AG09319 (cell line): ENCODE measurements around the gene KIF9.

Experiments used
- DNase-seq: peaks from one replicate; pipeline ENCODE4 v3.0.0-alpha.2; 2010; ENCODE audit warnings: low read depth; ENCODE audit errors: extremely low read depth
- TF ChIP-seq, protein P1 (sequence below): IDR thresholded peaks from 2 replicates; pipeline ENCODE4 v1.5.1; 2011; ENCODE audit warnings: low read depth, mild to moderate bottlenecking, inconsistent platforms, low read length, moderate library complexity

The KIF9 gene

DNA sequence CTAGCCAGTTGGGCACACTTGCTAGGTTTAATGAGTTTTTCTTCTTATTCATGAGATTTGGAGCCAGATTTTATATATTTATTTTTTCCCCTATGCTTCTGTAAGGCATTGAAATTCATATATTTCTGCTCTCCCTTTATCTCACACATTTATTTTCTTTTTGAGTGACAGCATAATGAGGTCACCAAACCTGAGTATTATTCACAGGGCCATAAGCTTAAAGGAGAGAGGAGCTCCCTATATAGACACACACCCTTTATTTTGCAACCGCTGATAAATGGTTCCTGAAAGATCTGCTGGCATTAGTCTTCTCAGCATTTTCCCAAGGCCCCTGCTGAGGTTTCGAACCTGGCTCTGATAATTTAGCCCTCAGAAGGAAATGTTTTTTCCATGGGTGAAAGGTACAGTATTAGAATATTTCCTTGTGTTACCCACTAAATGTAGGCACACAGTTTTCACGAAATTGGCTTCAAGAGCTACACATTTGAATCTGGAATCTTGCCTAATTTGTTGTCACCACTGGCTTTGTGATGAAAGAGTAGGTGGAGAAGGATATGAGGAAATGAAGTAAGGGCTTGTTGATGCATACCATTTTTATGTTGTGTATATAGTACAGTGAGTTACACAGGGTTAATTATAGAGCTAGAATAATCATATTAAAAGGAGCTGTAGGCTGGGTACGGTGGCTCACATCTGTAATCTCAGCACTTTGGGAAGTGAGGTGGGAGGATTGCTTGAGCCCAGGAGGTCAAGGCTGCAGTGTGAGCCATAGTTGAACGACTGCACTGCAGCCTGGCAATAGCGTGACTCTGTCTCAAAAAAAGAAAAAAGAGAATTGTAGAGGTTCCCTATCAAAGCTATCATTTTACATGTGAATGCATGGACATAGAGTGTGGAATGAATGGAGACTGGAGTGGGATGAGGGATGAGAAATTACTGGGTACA is 6.6 kb upstream of the KIF9 start:
- DNase-seq = no peak
- TF ChIP-seq, protein P1, sequence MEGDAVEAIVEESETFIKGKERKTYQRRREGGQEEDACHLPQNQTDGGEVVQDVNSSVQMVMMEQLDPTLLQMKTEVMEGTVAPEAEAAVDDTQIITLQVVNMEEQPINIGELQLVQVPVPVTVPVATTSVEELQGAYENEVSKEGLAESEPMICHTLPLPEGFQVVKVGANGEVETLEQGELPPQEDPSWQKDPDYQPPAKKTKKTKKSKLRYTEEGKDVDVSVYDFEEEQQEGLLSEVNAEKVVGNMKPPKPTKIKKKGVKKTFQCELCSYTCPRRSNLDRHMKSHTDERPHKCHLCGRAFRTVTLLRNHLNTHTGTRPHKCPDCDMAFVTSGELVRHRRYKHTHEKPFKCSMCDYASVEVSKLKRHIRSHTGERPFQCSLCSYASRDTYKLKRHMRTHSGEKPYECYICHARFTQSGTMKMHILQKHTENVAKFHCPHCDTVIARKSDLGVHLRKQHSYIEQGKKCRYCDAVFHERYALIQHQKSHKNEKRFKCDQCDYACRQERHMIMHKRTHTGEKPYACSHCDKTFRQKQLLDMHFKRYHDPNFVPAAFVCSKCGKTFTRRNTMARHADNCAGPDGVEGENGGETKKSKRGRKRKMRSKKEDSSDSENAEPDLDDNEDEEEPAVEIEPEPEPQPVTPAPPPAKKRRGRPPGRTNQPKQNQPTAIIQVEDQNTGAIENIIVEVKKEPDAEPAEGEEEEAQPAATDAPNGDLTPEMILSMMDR = no peak

GRCh38 chr3:47283591-47284364 is 1.2 kb upstream of the KIF9 start:
- DNase-seq = no peak
- TF ChIP-seq, protein P1 = no peak

DNA sequence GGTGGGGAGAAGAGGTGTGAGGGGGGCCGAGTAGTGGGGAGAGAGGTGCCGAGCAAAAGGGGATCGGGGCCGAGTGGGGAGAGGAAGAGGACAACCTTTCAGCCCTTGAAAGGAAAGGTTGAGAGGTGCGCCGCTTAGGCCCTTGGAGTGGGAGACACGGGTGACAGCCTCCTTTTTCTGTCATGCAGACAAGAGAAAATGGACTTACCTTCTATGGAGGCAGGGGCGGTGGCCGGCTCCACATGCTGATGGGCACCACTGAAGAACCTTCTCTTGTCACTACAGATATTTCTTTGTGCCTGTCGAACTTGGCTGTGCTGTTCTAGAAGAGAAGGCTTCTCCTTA is 566 bp upstream of the KIF9 start:
- no peak for DNase-seq
- TF ChIP-seq, protein P1 = no peak

- TF ChIP-seq, protein P1 = no peak
- DNase-seq = no peak
Measured at GRCh38 chr3:47280519-47280918, 2.1 kb downstream of the KIF9 start.

GRCh38 chr3:47276558-47276957 is 6.0 kb downstream of the KIF9 start:
- TF ChIP-seq, protein P1 = no peak
- no peak for DNase-seq

- TF ChIP-seq, protein P1 = no peak
- no peak for DNase-seq
Measured at GRCh38 chr3:47274652-47275051, 7.9 kb downstream of the KIF9 start.

DNA sequence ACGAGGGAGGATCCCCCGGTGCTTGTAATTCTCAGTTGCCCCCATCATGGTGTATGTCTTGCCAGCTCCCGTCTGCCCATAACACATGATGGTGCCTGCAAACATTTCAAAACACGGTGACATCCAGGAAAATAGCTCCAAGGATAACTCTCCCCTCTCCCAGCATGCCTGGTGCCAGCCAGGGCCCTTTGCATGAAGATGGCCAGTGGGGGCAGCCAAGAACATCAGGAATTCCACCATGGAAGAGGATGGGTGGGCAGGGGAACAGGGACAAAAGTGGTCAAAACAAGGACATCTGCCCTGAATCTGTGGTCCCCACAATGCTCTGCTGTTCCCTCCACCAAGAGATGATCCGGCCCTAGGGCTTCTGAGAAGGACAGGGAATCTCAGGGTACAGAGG is 9.0 kb downstream of the KIF9 start:
- DNase-seq = no peak
- TF ChIP-seq, protein P1 = no peak
